GM18511 (cell line): ENCODE data around the gene SCFD2.

Experiments used
- ATAC-seq: cut with Tn5 transposase; IDR thresholded peaks from one replicate; pipeline ENCODE4 v1.9.1; 2021; ENCODE audit warnings: mild to moderate bottlenecking, moderate library complexity; ENCODE audit not compliant: unreplicated experiment

Gene SCFD2

DNA sequence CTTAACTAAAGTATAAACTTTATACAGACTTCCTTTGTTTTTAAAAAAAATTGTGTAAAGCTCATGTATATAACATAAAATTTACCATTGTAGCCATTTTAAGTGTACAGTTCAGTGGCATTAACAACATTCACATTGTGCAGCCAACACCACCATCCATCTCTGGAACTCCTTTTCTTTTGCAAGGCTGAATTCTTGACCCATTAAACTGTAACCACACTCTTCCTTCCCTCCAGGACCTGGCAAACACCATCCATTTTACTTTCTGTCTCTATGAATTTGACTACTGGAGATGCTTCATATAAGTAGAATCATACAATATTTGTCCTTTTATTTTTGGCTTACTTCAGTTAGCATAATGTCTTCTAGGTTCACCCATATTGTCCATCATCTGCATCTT is 399.1 kb downstream of the SCFD2 start:
- no peak for ATAC-seq

DNA sequence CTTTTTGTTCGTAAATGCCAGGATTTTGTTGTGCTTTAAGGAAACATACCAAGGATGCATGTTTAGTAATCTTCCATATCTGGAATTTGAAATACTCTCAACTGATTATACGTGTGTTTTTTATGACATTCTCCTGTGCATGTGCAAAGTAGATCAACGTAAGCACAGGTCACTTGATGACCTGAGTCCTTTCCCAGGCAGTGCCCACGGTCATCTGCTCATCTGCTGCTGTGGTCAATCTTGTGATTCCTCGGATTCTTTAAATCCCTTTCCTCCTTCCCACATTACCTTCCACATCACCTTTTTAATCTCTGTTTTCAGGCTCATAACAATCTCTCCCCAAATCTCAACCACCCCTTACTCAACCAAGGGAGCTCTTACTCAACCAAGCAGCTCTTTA is 399.7 kb downstream of the SCFD2 start:
- no peak for ATAC-seq

DNA sequence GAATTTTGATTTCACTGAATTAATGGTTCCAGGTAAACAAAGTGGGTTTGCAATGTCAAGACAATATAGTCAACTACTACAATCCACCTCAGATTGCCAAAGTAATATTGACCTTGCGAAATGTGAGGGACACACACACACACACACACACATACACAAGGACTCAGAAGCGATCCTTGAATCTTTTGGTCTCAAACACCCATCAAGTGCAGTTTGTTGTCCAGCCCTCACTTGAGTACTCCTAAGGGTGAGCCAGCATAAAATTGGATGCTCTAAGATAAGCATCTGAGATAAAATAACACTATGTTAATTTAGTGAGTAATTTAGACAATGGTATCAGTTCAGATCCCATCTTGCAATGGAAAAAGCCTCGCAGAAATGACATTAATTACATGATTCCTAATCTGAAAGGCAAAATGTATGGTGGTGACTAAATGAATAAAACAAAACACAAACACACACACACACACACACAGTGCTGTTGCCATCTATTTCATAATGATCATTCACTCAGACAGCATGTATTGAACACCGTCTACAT is 401.2 kb downstream of the SCFD2 start:
- ATAC-seq = no peak

DNA sequence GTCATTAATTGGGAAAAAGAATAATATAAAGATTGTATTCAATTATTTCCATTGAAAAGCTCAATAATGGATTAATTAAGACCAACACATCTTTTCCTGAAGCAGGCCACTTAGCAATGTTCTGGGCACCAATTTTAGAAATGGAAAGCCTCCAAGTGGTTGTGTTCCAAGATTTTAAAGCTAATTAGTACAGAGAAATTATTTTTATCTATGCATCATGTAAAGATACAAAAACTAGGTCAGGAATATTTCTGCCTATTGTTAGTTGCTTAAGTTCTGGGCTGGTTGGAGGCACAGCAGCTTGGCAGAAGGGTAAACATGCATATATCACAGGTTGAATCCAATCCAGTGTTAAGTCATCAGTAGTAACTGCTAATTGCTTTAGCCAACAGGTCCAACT is 401.9 kb downstream of the SCFD2 start:
- ATAC-seq = no peak

DNA sequence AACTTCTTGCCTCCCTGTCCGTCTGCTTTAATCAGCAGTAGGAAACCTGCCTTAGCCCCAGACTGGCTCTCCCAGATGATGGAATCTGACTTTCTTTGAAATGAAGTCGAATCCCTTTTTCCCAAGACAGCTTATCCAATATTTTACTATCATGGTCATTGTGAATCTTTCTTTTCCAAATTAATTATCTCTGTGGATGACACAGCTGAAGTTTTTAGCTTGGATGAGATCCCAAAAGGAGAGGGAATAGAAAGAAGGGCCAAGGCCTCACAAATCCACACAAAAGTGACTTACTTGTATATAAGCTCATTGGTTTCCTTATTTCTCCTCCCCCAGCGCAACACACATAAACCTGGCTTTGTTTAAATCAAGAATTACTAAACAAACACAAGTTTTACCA is 403.1 kb downstream of the SCFD2 start:
- ATAC-seq = no peak

DNA sequence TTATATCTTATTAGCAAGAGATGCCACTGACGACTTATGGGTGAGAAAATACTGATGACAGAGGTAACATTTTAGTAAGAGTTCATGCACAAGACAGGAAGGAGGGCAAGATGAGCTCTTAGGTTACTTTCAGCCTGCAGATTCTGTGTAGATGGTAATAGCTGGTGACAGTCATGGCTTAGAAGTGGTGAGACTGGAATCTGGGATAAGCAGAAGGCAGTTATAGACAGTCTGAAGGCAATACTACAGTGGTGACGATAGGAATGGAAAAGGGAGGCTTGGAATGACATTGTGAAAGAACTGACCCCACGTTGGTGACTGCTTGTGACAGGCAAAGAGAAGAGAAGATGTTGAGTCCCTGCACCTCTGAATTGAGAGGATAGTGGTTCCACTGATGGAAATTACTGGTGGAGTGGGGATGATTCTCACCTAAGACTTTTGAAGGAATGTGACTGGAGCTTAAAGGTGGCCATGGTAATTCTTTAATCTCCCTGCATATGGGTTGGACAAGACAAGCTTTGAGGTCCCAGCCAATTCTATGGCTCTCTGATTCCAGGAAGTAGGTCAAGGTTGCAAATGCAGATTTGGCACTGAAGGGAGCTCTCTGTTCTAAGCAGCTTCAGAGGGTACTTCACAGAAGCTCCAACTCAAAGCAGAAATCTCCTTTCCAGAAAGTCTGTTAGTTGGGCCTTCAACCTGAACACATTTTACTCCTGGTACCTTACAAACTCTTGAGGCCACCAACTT is 404.0 kb downstream of the SCFD2 start:
- no peak for ATAC-seq

DNA sequence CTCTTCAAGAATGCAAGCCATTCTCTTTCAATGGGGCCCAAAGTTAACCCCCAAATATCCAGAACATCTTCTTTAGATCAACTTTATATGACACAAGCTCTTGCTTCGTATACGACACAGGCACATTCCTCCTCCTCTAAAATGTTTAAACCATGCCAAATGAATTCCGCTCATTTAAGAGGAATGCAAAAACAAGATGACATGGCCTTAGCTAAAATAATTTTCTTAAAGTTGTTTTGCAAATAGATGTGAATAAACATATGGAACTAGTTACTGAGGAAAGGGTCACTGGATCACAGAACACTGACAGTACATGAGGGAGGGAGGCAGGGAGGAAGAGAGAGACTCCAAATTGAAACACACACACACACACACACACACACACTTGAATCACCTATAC is 406.3 kb downstream of the SCFD2 start:
- no peak for ATAC-seq

- no peak for ATAC-seq
Measured at GRCh38 chr4:52957835-52958631, 407.8 kb downstream of the SCFD2 start.

GRCh38 chr4:52957220-52957686 is 408.6 kb downstream of the SCFD2 start:
- ATAC-seq = no peak

DNA sequence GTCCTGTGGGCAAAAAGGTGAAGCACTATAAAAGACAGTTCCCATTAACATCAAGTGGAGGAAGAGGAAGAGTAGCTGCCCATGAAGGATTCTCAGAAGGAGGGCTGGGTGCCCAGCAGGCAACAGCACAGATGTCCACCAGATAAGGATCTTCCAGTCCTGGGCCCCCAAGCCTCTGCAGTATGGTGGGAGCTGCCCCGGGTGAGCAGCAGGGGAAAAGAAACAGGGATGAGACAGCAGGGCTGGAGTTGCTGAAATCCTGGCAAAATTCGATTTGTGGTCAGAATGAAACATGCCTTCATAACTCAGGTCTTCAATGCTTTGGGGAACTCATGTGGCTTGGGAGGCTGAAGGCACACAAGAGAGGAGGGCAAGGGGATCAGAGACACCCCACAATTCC is 409.2 kb downstream of the SCFD2 start:
- no peak for ATAC-seq

- ATAC-seq = no peak
Measured at GRCh38 chr4:52954560-52955170, 411.2 kb downstream of the SCFD2 start.

GRCh38 chr4:52952540-52952939 is 413.3 kb downstream of the SCFD2 start:
- no peak for ATAC-seq

- ATAC-seq = no peak
Measured at GRCh38 chr4:52951016-52951415, 414.8 kb downstream of the SCFD2 start.

GRCh38 chr4:52950226-52950625 is 415.6 kb downstream of the SCFD2 start:
- no peak for ATAC-seq

DNA sequence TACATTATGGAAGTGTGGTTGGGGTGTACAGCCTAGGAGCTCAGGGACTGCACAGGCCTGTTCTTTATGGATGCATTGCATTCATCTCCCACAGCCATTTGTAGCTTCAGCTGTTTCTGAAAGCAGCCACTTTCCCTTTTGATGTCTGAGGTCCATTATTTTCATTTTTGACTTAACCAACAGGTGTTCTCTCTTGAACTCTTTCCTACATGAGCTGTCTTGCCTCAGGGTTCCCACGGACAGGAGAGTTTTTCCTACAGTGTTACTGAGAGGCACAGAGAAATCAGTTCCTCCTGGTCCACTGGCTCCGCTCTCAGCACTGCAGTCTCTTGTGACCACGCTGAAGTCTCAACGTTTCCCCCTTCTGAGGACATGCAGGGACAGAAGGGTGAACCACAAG is 416.5 kb downstream of the SCFD2 start:
- ATAC-seq = no peak

DNA sequence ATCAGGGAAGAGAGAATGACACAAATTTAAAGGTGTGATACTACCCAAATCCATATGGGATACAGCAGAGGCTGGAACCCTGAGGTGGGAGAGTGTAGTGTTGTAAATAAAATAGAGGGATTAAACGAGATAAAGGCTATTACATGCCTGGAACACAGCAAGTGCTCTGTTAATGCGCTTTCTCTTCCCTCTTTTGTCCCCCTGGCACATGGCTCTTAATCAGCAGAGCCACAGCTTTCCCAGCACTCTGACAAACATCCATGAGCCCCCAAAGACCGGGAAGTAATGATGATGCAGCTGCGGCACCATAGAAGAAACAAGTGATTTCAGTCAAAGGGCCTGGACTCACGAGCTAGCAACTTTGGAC is 417.8 kb downstream of the SCFD2 start:
- no peak for ATAC-seq

- no peak for ATAC-seq
Measured at GRCh38 chr4:52947401-52948056, 418.3 kb downstream of the SCFD2 start.

DNA sequence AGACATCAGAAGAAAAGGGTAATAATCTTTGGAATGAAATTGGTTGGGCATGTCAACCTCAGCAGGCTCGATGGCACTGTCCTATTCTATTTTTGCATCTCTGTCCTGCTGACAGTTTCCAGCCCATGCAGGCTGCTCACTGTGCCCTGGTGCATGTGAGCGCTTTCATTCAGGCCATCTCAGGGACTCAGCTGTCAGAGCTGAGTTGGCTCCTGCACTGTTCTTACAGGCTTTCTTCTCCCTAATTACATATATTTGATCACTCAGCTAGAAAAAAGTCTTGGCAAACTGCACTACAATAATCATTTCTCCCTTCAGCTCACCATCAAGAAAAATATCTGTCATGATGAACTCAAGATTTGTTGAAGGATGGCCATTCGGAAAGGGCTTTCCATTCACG is 419.0 kb downstream of the SCFD2 start:
- ATAC-seq = no peak

- no peak for ATAC-seq
Measured at GRCh38 chr4:52945982-52946381, 419.9 kb downstream of the SCFD2 start.

DNA sequence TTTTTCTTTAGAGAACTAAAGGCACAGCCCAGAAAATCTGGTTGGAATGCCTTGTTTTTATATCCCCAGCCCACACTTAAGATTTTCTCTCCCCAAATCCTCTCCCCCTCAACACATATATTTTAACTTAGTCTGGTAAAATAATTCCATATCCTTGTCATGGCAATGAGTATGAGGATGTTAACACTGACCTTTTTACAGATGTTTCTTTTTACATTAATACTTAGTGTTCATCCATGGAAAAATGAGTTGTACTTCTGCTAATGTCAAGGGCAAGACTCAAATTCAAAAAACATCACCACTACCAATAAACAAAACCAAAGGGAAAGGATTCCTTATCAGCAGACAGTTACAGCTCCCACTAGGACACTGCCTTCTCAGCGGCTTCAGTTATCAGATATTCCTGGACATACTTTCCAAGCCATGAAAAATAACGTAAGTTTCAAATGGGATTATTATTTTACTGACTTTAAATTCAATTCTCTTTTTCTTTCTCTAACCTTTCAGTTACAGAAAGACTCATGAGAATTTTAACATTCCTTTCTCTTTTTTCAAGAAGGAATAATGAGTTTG is 420.4 kb downstream of the SCFD2 start:
- no peak for ATAC-seq

DNA sequence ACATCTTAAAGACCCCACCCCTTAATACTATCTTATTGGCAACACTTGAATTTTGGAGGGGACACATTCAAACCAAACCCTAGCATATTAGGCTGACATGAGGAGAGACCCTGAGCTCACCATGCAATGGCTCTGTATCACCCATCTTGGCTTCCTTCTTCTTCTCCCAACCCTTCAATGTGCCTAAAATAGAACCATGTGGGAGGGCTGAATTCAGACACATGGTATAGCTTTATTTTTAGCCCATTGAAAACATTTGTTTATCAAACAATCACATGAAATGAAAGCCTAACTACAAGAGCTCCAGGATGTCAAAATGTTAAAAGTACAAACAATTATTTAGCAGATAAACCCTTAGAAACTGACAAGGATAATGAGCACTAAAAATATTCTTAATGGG is 422.2 kb downstream of the SCFD2 start:
- ATAC-seq = no peak
